SU-DHL-6 (cell line): ENCODE measurements around the gene SKP1.

ENCODE experiments used
- H2AFZ ChIP-seq: fragments of 200-600 bp; sonication (generic); 2 replicates; pipeline ENCODE4 v1.6.1; 2014; ENCODE audit warnings: low read depth, mild to moderate bottlenecking, moderate library complexity, mixed read lengths, antibody characterized with exemption, low read length; ENCODE audit not compliant: severe bottlenecking
- H3F3A ChIP-seq: fragments of 200-600 bp; shearing (Covaris generic); 2 replicates; pipeline ENCODE4 v1.6.0; 2016; ENCODE audit warnings: antibody characterized with exemption, mild to moderate bottlenecking; ENCODE audit not compliant: insufficient read depth
- H3K27ac ChIP-seq: fragments of 200-600 bp; sonication (generic); 2 replicates; pipeline ENCODE4 v1.5.1; 2016; ENCODE audit warnings: low read depth, mild to moderate bottlenecking, low read length, moderate library complexity, mixed read lengths
- H3K27me3 ChIP-seq: fragments of 200-600 bp; sonication (generic), shearing (Covaris generic); 2 replicates; pipeline ENCODE4 v1.6.0; 2014; ENCODE audit warnings: mild to moderate bottlenecking, low read length
- H3K36me3 ChIP-seq: fragments of 200-600 bp; sonication (generic); 2 replicates; pipeline ENCODE4 v1.6.1; 2014; ENCODE audit warnings: mild to moderate bottlenecking, low read length, mixed read lengths
- H3K4me2 ChIP-seq: fragments of 300-600, 200-600 bp; shearing (Covaris generic), sonication (generic); 2 replicates; pipeline ENCODE4 v1.6.0; 2014; ENCODE audit warnings: low read length, low read depth, mild to moderate bottlenecking; ENCODE audit not compliant: poor library complexity, severe bottlenecking
- H3K4me3 ChIP-seq: fragments of 200-600 bp; sonication (generic); 2 replicates; pipeline ENCODE4 v1.5.1; 2014; ENCODE audit warnings: antibody characterized with exemption, low read length, mild to moderate bottlenecking, mixed read lengths; ENCODE audit not compliant: insufficient read depth, poor library complexity, severe bottlenecking
- H3K79me2 ChIP-seq: fragments of 200-600 bp; sonication (generic); 2 replicates; pipeline ENCODE4 v1.6.1; 2014; ENCODE audit warnings: mild to moderate bottlenecking, low read length, moderate library complexity; ENCODE audit not compliant: insufficient read depth
- H3K9ac ChIP-seq: fragments of 200-600 bp; sonication (generic); 2 replicates; pipeline ENCODE4 v1.7.0; 2014; ENCODE audit warnings: mild to moderate bottlenecking, low read length
- H3K9me2 ChIP-seq: fragments of 200-600 bp; sonication (generic); replicated peaks from 2 replicates; pipeline ENCODE4 v1.6.1; 2014; ENCODE audit warnings: low read length; ENCODE audit not compliant: insufficient read depth
- H3K9me3 ChIP-seq: fragments of 200-600 bp; sonication (generic); 2 replicates; pipeline ENCODE4 v1.6.1; 2014; ENCODE audit warnings: low read length, mixed read lengths; ENCODE audit not compliant: insufficient read depth
- H4K20me1 ChIP-seq: fragments of 200-600 bp; sonication (generic); 2 replicates; pipeline ENCODE4 v1.6.1; 2014; ENCODE audit warnings: low read depth, mild to moderate bottlenecking, antibody characterized with exemption, low read length, moderate library complexity, mixed read lengths
- EZH2phosphoT487 ChIP-seq: fragments of 200-600 bp; sonication (generic), shearing (Covaris generic); conservative IDR thresholded peaks from 2 replicates; pipeline ENCODE4 v1.6.1; 2018; ENCODE audit warnings: mild to moderate bottlenecking, antibody characterized with exemption, low read length, moderate library complexity, mixed read lengths
- TF ChIP-seq, protein P1 (sequence below): fragments of 200-600 bp; sonication (generic); IDR thresholded peaks from one replicate; pipeline ENCODE4 v1.5.1; 2017; ENCODE audit warnings: antibody characterized with exemption, mild to moderate bottlenecking, low read length, moderate library complexity; ENCODE audit not compliant: insufficient read depth, poor library complexity, severe bottlenecking

The SKP1 gene

DNA sequence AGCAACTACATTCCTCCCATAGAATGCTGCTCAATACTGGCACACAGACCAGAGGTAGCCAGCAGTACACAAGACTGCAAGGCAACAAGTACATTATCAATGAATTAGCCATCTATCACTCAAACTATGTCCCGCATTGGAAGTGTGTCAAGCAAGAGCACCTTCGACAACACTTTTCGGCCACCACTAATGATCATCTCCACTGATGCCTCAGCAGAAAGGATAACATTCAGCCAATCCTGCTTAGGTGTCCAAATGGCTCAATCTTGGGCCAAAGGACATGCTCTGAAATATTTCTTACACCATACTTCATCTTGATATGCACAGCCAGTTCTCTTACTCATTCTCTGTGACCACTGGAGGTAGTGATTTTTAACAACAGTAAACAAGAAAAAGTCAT lies 25.0 kb downstream of the SKP1 start:
- Histone ChIP-seq H3K9me2 (no peaks in the 10 kb centered on the region), H3K4me3 (no peak overlapping the region), H3F3A (no peaks in the 10 kb centered on the region; the same call in 1 of the 2 replicates), H3K9ac (no peak overlapping the region), H3K4me2 (no peak overlapping the region), H3K27me3 (no peaks in the 10 kb centered on the region), H2AFZ (no peak overlapping the region), H3K27ac (no peak overlapping the region), H3K79me2 (no peaks in the 10 kb centered on the region), H4K20me1 (no peaks in the 10 kb centered on the region), H3K9me3 (no peaks in the 10 kb centered on the region), H3K36me3 (peaks cover 13% of the 10 kb centered on the region; the same call in 1 of the 2 replicates)
- no peak for TF ChIP-seq EZH2phosphoT487
- TF ChIP-seq, protein P1, sequence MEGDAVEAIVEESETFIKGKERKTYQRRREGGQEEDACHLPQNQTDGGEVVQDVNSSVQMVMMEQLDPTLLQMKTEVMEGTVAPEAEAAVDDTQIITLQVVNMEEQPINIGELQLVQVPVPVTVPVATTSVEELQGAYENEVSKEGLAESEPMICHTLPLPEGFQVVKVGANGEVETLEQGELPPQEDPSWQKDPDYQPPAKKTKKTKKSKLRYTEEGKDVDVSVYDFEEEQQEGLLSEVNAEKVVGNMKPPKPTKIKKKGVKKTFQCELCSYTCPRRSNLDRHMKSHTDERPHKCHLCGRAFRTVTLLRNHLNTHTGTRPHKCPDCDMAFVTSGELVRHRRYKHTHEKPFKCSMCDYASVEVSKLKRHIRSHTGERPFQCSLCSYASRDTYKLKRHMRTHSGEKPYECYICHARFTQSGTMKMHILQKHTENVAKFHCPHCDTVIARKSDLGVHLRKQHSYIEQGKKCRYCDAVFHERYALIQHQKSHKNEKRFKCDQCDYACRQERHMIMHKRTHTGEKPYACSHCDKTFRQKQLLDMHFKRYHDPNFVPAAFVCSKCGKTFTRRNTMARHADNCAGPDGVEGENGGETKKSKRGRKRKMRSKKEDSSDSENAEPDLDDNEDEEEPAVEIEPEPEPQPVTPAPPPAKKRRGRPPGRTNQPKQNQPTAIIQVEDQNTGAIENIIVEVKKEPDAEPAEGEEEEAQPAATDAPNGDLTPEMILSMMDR: no peak

DNA sequence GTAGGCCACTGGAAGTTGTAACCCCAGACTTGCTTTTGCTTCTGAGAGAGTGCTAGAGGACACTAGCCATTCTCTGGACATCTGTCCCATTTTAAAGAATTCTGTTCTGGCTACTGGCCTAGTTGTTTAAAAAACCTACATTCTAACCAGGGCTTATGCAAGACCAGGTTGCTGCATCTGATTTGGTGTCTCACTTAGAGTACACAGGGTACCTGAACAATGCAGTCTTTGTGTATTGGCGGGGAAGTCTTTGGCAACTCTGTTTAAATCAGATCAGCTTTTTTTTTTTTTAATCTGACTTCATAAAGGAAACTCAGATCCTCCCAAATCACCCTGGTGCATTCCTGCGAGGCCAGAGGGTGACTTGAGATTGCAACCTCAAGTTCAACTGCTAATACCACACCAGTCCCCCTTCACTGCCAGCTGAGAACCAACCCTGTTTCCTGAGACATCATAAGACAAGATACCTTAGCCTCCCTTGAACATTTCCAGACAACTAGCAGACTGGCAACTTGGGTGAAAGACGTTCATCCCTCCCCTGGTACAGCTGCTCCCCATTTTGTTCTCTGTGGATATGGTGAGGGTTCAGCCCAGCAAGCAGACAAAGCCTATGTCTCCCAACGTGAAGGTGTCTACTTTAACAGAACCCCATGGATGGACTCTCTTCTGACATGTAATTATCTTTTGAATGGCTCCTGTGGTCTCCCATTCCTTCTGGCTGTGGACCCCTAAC lies 27.0 kb downstream of the SKP1 start:
- H3K4me2 ChIP-seq: no peak overlapping the region
- TF ChIP-seq, protein P1: no peak
- no peak for TF ChIP-seq EZH2phosphoT487
- H3K4me3 ChIP-seq: no peak overlapping the region
- H3K36me3 ChIP-seq: no peaks in the 10 kb centered on the region
- no peaks in the 10 kb centered on the region for H3K27me3 ChIP-seq
- no peak overlapping the region for H2AFZ ChIP-seq
- H3K9me3 ChIP-seq: no peaks in the 10 kb centered on the region
- H4K20me1 ChIP-seq: no peaks in the 10 kb centered on the region
- no peaks in the 10 kb centered on the region for H3F3A ChIP-seq
- H3K9me2 ChIP-seq: no peaks in the 10 kb centered on the region
- H3K9ac ChIP-seq: no peak overlapping the region
- no peaks in the 10 kb centered on the region for H3K79me2 ChIP-seq
- no peak overlapping the region for H3K27ac ChIP-seq

DNA sequence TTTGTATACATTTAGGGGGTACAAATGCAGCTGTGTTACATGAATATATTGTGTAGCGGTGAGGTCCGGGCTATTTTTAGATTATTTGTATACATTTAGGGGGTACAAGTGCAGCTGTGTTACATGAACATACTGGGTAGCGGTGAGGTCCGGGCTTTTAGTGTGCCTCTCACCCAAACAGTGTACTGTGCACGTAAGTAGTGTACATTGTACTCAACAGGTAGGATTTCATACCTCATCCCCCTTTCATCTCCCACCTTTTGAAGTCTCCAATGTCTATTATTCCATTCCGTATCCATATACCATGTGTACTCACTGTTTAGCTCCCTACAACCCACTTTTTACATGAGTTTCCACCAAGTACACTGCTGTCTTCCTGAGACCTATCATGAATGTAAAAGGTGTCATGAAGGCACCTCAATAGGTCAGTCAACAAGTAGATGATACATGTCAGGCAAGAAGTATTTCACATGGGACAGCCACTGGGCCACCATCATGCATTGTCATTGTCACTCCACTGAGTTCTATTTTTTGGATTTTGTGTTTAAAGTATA lies 27.7 kb downstream of the SKP1 start:
- no peak overlapping the region for H3K4me2 ChIP-seq
- H2AFZ ChIP-seq: no peak overlapping the region
- no peak for TF ChIP-seq EZH2phosphoT487
- TF ChIP-seq, protein P1: no peak
- no peaks in the 10 kb centered on the region for H3K27me3 ChIP-seq
- H3F3A ChIP-seq: no peaks in the 10 kb centered on the region
- no peaks in the 10 kb centered on the region for H3K9me3 ChIP-seq
- H3K36me3 ChIP-seq: no peaks in the 10 kb centered on the region
- no peak overlapping the region for H3K27ac ChIP-seq
- H3K4me3 ChIP-seq: no peak overlapping the region
- H4K20me1 ChIP-seq: no peaks in the 10 kb centered on the region
- no peak overlapping the region for H3K9ac ChIP-seq
- H3K79me2 ChIP-seq: no peaks in the 10 kb centered on the region
- no peaks in the 10 kb centered on the region for H3K9me2 ChIP-seq
